K562 (cell line): ENCODE data around the gene CHRNB1. TPM values are rescaled to one million over a fixed set of nuclear protein-coding genes. Genes with fewer than 3 reads are reported as not detected.
A peak's percentile ranks its signal among the peaks of the same experiment; 100 is the strongest.

Experiments used
- ATF1 ChIP-seq, 2 experiments: fragments of 450-650 bp in 1 of 2; IDR thresholded peaks; 2 replicates each; pipeline ENCODE4 v1.6.1; 2016; ENCODE audit warnings: missing compliant biosample characterization in 1 of 2, missing genetic modification characterization in 1 of 2
- CHD1 ChIP-seq: fragments of 200-600 bp; sonication (generic); IDR thresholded peaks from one replicate; pipeline ENCODE4 v1.6.1; 2012; ENCODE audit warnings: mild to moderate bottlenecking, moderate library complexity, low read length, inconsistent platforms
- EZH2 ChIP-seq: IDR thresholded peaks from 2 replicates; pipeline ENCODE4 v1.6.1; 2012; ENCODE audit warnings: low read depth, mild to moderate bottlenecking, inconsistent platforms, low read length, borderline replicate concordance
- MAFG ChIP-seq: fragments of 450-650 bp; conservative IDR thresholded peaks from 2 replicates; pipeline ENCODE4 v1.6.1; 2016; ENCODE audit warnings: missing genetic modification characterization, missing compliant biosample characterization
- MEF2A ChIP-seq: IDR thresholded peaks from 2 replicates; pipeline ENCODE4 v1.6.1; 2011; ENCODE audit warnings: low read depth, mild to moderate bottlenecking, low read length, moderate library complexity; ENCODE audit not compliant: control insufficient read depth
- NCOR1 ChIP-seq: fragments of 450-650 bp; IDR thresholded peaks from 2 replicates; pipeline ENCODE4 v1.6.1; 2016; ENCODE audit warnings: mild to moderate bottlenecking, moderate library complexity
- NEUROD1 ChIP-seq: fragments of 150-350 bp; IDR thresholded peaks from 2 replicates; pipeline ENCODE4 v1.6.1; 2014; ENCODE audit warnings: borderline replicate concordance, low read length, low read depth; ENCODE audit not compliant: partially characterized antibody
- NR1H2 ChIP-seq: sonication (generic); formaldehyde crosslinking; IDR thresholded peaks from 2 replicates; pipeline ENCODE4 v1.4.0; 2020; ENCODE audit warnings: mild to moderate bottlenecking, missing genetic modification reagents
- PTBP1 ChIP-seq: fragments of 200-400 bp; formaldehyde crosslinking; IDR thresholded peaks from 2 replicates; pipeline ENCODE4 v1.6.1; 2017; ENCODE audit warnings: low read depth, low read length
- SMAD1 ChIP-seq: fragments of 150-350 bp; IDR thresholded peaks from 2 replicates; pipeline ENCODE4 v1.6.1; 2014; ENCODE audit warnings: low read length, low read depth; ENCODE audit not compliant: partially characterized antibody
- SMARCB1 ChIP-seq: IDR thresholded peaks from 2 replicates; pipeline ENCODE4 v1.6.1; 2011; ENCODE audit warnings: improper control_type of control experiment, low read depth; ENCODE audit not compliant: insufficient read length
- ZBTB17 ChIP-seq: fragments of 450-650 bp; formaldehyde crosslinking; IDR thresholded peaks from 2 replicates; pipeline ENCODE4 v1.4.0; 2020; ENCODE audit warnings: mild to moderate bottlenecking
- ZNF274 ChIP-seq: IDR thresholded peaks from 2 replicates; pipeline ENCODE4 v1.6.1; 2011; ENCODE audit warnings: low read depth, mild to moderate bottlenecking, low read length, moderate library complexity, borderline replicate concordance
- ZNF282 ChIP-seq: sonication (generic); formaldehyde crosslinking; IDR thresholded peaks from 2 replicates; pipeline ENCODE4 v1.8.1; 2023; ENCODE audit warnings: missing genetic modification reagents
- ZNF436 ChIP-seq: fragments of 250-450, 450-650 bp; sonication (Bioruptor Pico); formaldehyde crosslinking; IDR thresholded peaks from 2 replicates; pipeline ENCODE4 v1.7.0; 2020; ENCODE audit warnings: mild to moderate bottlenecking
- polyA plus RNA-seq, 8 experiments: library from polyadenylated mRNA; depleted of rRNA in 4 of 8; stranded (reverse) in 5 of 8; unstranded in 3 of 8; fragments of >200 nt; fragmentation: Nextera tagmentation in 2 of 8; fragmentation: Illumina TruSeq in 1 of 8; extraction: Ambion mirVana in 2 of 8; extraction: Trizol in 1 of 8; gene quantifications; 2 replicates each; pipeline versions ENCODE4 v1.2.1 to v1.2.3, GENCODE V29; 2011 to 2014; ENCODE audit warnings: inconsistent platforms in 1 of 8, missing spikeins in 1 of 8
- total RNA-seq, 7 experiments: library from RNA; depleted of rRNA in 6 of 7; stranded (reverse); fragments of >200 nt in 6 of 7; fragmentation: Illumina TruSeq in 2 of 7; extraction: Trizol in 2 of 7; gene quantifications; 2 replicates each; pipeline versions ENCODE4 v1.2.1 to v1.2.3, GENCODE V29; 2011 to 2021; ENCODE audit warnings: low replicate concordance in 1 of 7
- TF ChIP-seq, protein P1 (sequence below): fragments of 250-450 bp; sonication (Bioruptor Pico); IDR thresholded peaks from 2 replicates; pipeline ENCODE4 v1.8.0; 2021; ENCODE audit warnings: moderate library complexity, mild to moderate bottlenecking, inconsistent platforms
- TF ChIP-seq, protein P2 (sequence below): sonication (generic); formaldehyde crosslinking; IDR thresholded peaks from 2 replicates; pipeline ENCODE4 v1.8.0; 2022; ENCODE audit warnings: mild to moderate bottlenecking, missing genetic modification reagents
- TF ChIP-seq, protein P3 (sequence below): IDR thresholded peaks from 3 replicates; pipeline ENCODE4 v1.6.1; 2011; ENCODE audit warnings: borderline replicate concordance, mild to moderate bottlenecking; ENCODE audit not compliant: insufficient read length, insufficient read depth

CHRNB1 gene
- total and polyA plus RNA-seq, 9 of the 15 experiments (the other 6 are each of a cell fraction or from before 2014, with no cell fraction given): 4.7 to 12.3 (median 6.8) TPM

DNA sequence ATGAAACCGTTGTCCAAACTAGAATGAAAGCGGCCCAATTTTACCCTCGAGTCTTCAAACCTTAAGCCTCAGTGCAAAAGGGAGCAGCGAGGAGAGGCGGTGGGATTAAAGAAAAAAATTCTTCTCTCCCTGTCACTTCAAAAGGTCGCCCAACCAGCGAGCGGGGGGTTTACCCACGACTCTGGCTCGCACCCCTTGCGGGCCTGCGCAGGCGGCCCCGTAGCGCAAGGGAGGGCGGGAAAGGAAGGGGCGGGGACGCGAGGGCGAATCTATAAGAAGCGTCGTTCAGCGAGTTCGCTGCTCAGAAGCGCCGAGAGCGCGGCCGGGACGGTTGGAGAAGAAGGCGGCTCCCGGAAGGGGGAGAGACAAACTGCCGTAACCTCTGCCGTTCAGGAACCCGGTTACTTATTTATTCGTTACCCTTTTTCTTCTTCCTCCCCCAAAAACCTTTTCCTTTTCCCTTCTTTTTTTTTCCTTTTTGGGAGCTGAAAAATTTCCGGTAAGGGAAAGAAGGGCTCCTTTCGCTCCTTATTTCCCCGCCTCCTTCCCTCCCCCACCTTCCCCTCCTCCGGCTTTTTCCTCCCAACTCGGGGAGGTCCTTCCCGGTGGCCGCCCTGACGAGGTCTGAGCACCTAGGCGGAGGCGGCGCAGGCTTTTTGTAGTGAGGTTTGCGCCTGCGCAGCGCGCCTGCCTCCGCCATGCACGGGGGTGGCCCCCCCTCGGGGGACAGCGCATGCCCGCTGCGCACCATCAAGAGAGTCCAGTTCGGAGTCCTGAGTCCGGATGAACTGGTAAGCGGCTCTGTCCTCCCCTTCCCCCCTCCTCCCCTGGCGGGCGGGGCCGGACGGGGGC lies 39.4 kb downstream of the CHRNB1 start, which contains the start of gene POLR2A (continued):
- TF ChIP-seq CHD1: no peak
- TF ChIP-seq NR1H2: peak; percentile 90
- peak; percentile 75 for TF ChIP-seq NCOR1
- TF ChIP-seq NEUROD1: peak; percentile 61
- peak; percentile 93 for TF ChIP-seq SMAD1
- no peak for TF ChIP-seq ZNF282 (CRISPR knock-in tag)
- TF ChIP-seq, protein P1, sequence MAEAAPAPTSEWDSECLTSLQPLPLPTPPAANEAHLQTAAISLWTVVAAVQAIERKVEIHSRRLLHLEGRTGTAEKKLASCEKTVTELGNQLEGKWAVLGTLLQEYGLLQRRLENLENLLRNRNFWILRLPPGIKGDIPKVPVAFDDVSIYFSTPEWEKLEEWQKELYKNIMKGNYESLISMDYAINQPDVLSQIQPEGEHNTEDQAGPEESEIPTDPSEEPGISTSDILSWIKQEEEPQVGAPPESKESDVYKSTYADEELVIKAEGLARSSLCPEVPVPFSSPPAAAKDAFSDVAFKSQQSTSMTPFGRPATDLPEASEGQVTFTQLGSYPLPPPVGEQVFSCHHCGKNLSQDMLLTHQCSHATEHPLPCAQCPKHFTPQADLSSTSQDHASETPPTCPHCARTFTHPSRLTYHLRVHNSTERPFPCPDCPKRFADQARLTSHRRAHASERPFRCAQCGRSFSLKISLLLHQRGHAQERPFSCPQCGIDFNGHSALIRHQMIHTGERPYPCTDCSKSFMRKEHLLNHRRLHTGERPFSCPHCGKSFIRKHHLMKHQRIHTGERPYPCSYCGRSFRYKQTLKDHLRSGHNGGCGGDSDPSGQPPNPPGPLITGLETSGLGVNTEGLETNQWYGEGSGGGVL (CRISPR knock-in tag): no peak
- TF ChIP-seq SMARCB1: no peak
- no peak; the same call in 1 of the 2 replicates for TF ChIP-seq ZNF274
- TF ChIP-seq, protein P2, sequence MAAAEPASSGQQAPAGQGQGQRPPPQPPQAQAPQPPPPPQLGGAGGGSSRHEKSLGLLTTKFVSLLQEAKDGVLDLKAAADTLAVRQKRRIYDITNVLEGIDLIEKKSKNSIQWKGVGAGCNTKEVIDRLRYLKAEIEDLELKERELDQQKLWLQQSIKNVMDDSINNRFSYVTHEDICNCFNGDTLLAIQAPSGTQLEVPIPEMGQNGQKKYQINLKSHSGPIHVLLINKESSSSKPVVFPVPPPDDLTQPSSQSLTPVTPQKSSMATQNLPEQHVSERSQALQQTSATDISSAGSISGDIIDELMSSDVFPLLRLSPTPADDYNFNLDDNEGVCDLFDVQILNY: 0 out of 2 replicates have a peak, but pooled peaks have one; percentile 41
- TF ChIP-seq MAFG (tag): no peak
- TF ChIP-seq ZNF436 (CRISPR knock-in tag): peak; percentile 72; the same call in 1 of the 2 replicates
- TF ChIP-seq MEF2A: no peak
- TF ChIP-seq EZH2: no peak
- TF ChIP-seq ZBTB17 (CRISPR knock-in tag): no peak
- TF ChIP-seq PTBP1: no peak
- TF ChIP-seq, protein P3, sequence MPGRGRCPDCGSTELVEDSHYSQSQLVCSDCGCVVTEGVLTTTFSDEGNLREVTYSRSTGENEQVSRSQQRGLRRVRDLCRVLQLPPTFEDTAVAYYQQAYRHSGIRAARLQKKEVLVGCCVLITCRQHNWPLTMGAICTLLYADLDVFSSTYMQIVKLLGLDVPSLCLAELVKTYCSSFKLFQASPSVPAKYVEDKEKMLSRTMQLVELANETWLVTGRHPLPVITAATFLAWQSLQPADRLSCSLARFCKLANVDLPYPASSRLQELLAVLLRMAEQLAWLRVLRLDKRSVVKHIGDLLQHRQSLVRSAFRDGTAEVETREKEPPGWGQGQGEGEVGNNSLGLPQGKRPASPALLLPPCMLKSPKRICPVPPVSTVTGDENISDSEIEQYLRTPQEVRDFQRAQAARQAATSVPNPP: no peak
- TF ChIP-seq ATF1 (CRISPR knock-in tag; IDR thresholded peaks at IDR 0.05): 0 out of 2 replicates have a peak, but pooled peaks have one; percentile 10
- TF ChIP-seq ATF1 (tag; IDR thresholded peaks at IDR 0.05): no peak; the same call in 1 of the 2 replicates
